PC-3 (cell line): ENCODE measurements around the gene PCDHGB5.

Experiments
- CTCF ChIP-seq: fragments of 300-600 bp; sonication (generic); conservative IDR thresholded peaks from 2 replicates; pipeline ENCODE4 v1.5.1; 2017; ENCODE audit warnings: antibody characterized with exemption, low read depth, mild to moderate bottlenecking, low read length
- EZH2 ChIP-seq: fragments of 300-600 bp; sonication (generic); IDR thresholded peaks from one replicate; pipeline ENCODE4 v1.6.1; 2017; ENCODE audit warnings: antibody characterized with exemption, mild to moderate bottlenecking, low read length; ENCODE audit not compliant: unreplicated experiment
- EZH2phosphoT487 ChIP-seq: fragments of 300-600 bp; sonication (generic); IDR thresholded peaks from 2 replicates; pipeline ENCODE4 v1.6.1; 2018; ENCODE audit warnings: mild to moderate bottlenecking, antibody characterized with exemption, low read length, borderline replicate concordance

- no peak for TF ChIP-seq CTCF
- no peak for TF ChIP-seq EZH2phosphoT487
- no peak for TF ChIP-seq EZH2
Measured at GRCh38 chr5:141427783-141428426, 30.2 kb downstream of the PCDHGB5 start.
